Tibial nerve (tissue), 4 donors: ENCODE data around the gene SMIM3.

ENCODE experiments used
- CTCF ChIP-seq, 5 experiments: fragments of 200-600 bp in 3 of 5; fragments of 450-650 bp in 2 of 5; sonication (generic) in 3 of 5; IDR thresholded peaks; one replicate each; pipeline ENCODE4 v1.5.1; 2016 to 2019; ENCODE audit warnings: antibody characterized with exemption in 5 of 5, mild to moderate bottlenecking in 3 of 5, moderate library complexity in 2 of 5
- EP300 ChIP-seq, 2 donors: sonication (generic); formaldehyde crosslinking; IDR thresholded peaks; one replicate each; pipeline ENCODE4 v1.6.1; 2017; ENCODE audit warnings: antibody characterized with exemption in 2 of 2, mild to moderate bottlenecking in 1 of 2

GRCh38 chr5:150763023-150763769 lies 15.4 kb upstream of the SMIM3 start:
- TF ChIP-seq CTCF (IDR thresholded peaks at IDR 0.05) (peak in 1 of 5 experiments; percentile 14), EP300 (IDR thresholded peaks at IDR 0.05) (peak; percentile 44 to 86)
